ENCODE measurements around the gene ORM1.

The ORM1 gene

DNA sequence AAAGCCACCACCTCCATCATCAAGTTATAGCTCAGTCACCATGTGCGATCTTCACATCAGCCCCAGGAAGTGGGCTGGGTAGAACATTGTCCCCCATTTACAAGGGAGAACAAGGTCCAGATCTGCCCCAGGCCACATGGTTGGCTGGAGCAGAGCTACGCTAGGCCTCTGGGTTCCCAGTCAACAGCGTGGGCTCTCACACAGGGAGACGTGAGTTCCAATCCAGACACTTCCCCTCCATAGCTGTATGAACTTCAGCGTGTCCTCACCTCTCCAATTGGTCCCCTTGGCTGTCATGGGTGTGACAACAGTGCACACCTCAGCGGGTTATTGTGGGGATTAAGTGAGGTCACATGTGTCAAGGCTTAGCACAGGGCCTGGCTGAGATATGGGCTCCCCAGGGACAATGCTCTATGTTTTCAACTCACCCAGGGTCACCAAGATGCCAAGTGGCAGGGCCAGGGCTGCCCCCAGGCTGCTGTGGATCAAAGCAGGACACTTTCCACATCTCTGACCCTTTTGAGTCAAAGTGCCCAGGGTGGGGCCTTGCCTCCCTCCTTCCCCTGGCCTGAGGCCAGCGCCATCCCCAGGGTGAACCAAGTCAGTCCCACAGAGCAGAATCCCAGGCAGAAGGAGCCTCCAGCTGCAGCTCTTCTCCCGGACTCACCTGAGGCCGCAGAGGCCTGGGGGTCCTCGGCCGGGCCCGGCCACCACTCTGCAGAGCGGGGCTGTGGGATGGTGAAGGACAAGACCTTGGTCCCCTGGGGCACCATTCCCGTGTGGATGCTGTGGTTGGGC is 45.1 kb downstream of the ORM1 start:
- DNase-seq: no peak

DNA sequence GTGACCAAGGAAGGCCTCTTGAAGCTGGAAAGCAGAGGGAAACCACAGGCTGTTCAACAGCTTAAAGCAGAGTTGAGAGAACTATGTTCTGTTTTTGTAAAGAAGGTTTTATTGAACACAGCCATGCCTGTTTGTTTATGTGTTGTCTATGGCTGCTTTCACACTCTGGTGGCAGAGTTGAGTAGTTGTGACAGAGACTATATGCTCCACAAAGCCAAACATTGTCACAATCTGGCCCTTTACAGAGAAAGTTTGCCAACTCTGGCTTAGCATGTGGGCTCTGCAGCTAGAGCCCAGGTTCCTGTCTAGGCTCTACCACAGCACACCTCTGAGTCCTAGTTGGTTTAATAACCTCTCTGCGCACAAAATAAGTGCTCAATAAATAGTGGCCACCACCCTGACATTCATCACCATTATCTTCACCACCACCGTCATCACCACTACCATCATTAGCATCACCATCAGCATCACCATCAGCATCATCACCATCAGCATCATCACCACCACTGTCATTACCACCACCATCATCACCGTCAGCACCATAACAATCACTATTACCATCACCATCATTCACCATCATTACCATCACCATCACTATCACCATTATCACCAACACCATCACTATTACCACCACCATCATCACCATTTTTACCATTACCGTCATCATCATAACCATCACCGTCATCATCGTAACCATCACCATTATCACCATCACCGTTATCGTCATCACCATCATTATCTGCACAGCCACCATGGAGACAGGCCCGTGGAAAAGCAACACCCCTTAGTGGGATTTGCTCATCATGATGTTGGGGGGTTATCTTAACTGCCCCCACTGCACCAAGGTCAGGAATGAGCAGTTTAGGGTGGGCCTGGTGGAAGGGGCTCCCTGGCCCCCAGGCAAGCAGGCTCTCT is 46.6 kb downstream of the ORM1 start:
- DNase-seq: no peak

DNA sequence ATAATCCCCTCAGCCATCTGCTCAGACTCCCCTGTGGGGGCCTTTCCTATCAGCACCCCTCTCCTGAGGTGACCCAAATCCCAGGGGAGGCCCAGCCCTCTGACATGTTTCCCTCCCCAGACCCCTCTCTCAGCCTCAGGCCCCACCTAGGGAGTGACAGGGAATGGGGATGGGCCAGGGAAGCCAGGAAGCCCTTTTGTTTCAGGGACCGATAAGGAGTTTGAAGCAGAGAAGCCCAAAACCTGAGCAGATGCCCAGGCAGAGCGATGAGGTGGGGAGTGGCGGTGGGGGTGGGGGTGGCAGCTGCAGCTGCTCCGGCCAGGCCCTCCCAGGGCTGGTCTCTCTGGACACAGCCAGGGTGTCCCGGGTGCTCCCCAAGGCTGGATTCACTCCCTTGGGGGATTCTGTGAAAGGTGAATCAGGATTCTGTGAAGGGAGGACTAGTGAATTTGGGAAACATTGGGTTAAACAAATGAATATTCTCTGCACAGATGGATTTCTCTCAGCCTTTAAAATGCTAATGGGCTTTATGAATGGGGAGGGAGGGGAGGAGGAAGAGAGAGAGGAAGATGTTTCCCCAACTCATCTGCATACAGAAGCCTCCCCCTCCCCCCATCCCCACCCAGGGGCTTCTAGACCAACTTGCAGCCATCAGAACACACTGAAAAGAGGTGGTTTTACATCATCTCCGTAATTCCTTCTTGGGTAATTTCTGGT is 47.5 kb downstream of the ORM1 start:
- DNase-seq: peak; percentile 46

DNA sequence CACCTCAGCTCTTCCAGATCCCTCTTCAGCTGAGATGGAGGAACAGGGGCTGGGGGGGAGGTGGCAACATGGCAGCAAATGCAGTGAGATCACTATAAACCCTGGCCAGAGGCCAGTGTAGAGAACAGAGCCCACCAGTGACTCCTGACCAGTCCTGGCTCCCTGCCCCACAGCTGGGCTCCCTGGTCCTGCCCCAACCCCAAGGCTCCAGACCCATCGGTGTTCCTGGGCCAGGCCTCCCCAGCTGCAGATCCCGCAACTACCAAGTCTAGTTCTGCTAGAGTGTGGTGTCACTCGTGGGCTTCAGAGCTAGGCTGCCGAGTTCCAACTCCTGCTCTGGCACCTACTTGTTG is 48.0 kb downstream of the ORM1 start:
- DNase-seq: peak; percentile 76

DNA sequence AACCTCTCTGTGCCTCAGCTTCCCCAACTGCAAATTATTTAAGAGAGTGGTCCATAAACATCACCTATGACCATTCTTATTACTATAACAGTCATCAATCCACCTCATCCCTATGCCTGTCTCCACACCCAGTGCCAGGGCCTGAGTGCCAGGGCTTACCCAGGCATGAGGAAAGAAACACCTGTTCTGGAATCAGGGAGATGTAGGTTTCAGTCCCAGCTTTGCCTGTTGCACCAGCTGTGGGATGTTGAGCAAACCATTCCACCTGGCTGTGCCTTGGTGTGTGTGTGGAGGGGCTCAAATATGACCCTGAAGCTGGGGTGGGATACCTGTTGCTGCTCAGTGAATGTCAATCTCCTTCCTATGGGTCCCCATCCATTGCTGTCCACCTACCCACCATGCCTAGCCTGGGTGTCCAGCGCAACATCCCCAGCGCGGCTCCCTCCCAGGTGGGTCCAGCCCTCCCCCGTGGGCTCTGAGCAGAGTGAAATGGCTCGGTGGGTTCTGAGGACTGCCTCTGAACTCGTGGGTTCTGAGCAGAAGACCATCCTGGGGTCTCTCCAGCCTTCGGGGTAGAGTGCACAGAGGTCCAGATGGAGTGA is 48.5 kb downstream of the ORM1 start:
- DNase-seq: no peak

DNA sequence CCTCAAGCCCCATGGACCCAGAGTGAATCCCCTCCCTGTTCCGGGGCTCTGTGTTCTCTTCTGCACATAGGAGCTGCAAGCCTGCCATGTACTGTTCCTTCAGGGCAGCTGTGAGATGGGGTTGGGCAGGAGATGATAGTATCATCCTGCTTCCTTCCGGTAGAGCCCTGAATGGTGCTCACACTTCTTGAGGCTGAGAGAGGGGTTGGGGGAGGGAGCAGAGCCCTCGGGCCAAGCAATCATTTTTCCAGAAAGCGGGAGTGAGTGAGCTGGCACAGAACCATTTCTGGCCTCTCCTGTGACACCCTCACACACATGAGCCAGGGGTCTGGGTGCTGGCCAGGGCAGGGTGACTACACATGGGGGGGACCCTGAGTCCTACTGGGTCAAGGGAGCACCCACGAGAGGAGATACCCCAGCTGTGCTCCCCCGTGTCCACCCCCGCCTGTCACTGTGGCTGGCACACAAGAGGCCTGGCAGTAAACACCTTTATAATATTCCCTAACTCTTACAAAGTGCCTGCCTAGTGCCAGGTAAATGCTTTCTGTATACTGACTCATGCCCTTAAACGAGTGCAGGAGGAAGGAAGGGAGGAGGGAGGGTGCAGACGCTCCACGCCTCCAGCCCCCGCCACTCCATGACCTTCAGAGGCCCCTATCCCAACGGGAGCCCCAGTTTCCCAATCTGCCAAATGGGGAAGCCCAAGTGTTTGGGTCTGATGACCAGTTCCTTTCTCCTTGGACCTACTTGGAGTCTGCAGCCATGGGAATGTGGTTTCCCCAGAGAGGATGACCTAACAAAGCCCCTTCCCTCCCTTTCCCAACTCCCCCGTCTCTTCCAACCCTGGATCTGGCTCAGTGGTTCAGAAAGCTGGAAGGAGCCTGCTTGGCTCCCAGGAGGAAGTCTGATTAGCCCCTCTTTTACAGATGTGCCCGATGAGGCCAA is 49.3 kb downstream of the ORM1 start:
- no peak for DNase-seq

DNA sequence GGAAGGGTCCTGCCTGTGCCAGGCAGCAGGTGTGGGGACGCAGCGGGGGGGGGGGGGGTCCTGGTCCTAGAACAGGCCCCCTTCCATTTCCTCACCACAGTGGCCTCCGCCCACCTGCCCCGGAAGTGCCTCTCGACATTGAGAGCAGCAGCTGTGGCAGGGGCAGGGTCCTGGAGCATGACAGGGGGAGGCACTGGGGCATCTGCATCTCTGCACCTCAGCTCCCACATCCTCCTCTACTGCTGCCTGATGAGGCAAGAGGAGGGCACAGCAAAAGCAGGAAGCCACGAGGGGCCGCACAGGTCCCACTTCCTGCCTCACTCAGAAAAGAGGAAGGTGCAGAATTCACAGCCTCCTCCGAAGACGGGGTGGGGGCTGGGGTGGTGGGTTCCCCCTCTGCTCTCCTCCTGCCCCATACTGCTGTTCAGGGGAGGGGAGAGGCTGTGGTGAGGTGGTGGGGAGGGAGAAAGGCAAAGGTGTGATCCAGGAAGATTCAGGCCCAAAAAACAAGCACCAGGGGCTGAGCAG is 50.1 kb downstream of the ORM1 start:
- DNase-seq: peak; percentile 47

DNA sequence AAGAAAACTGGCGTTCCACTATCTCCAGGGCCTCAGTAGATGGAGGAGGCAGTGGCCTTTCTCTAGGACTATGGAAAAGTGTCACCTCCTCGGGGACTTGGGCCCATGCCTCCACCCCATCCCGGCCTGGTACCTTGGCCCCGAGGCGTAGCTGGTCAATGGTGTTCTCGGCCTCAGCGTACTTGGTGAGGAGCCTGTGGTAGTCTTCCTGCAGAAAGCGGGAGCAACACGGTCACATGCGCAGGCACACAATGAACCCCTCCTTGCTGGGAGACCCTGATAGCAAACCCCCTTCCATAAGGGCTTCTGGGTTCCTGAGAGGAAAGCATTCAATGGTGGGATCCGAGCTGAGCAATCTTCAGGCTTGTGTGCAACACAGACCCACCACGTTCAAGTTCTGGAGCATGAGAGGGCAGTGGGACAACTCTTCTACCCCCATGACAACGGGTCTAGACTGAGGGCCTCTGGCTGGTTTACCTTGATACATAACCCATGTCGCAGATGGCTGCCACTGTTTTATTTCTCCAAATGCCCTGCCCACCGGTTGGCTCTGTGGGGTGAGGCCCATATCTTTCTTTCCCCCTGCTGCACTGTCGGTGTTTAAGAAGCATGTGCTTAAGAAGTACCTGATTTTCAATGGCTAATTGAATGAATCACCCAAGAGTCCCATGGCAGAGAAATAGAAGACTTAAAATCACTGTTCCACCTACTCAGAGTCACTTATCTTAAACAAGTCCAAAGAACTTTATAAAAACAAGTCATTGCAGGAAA is 51.2 kb downstream of the ORM1 start:
- no peak for DNase-seq

DNA sequence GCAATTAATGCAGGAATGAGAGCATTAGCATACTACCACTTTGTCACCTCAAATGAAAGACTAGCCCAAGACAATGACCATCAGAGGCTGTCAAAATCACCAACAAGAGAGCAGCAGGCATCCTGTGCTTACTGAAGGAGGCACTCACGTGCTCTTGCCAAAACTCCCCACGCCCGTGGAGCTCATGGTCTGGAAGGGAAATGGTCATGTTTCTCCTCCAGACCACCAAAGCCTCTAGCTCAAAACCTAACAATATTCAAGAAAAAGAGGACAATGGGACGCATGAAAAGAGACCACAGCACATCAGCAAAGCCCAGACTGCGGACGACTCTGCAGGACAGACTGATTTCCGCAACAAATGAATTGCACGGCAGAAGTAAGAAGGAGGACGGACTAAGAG is 52.0 kb downstream of the ORM1 start:
- no peak for DNase-seq

DNA sequence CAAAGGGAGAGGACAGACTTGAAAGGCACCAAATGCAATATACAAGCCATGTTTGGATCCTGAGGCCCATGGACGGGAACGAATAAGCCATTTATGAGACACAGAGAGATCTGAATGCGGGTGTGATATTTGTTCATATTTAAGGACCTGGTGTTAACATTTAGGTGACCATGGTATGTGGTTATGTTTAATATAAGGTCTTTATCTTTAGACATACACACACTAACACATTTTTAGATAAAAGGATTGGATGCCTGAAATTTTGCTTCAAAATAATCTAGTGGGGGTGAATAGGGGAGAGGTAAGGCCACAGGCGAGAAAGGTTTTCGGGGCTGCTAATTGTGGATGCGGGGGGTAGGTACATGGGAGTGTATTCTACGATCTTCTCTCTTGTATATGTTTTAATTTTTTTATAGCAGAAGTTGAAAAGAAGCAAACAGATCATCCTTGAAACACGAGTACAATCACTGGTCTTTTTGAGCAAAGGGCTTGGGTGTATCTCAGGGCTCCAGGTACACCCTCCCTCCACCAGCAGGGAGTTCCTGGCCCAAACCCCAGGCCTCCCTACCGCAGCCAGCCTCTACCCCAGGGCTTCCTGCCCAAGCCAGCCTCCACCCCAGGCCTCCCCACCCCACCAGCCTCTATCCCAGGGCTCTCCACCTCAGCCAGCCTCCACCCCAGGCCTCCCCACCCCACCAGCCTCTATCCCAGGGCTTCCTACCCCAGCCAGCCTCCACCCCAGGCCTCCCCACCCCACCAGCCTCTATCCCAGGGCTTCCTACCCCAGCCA is 52.7 kb downstream of the ORM1 start:
- no peak for DNase-seq
